Fibroblast of the aortic adventitia (primary cell): ENCODE data around the gene EPHA10. TPM values are rescaled to one million over a fixed set of nuclear protein-coding genes. Genes with fewer than 3 reads are reported as not detected.

Experiments
- DNase-seq: peaks from one replicate; pipeline ENCODE4 v3.0.0-alpha.2; 2010; ENCODE audit warnings: low read depth
- H3K4me3 ChIP-seq: 2 replicates; pipeline ENCODE4 v1.5.1; 2011; ENCODE audit warnings: low read depth, mild to moderate bottlenecking, control low read depth, low read length, moderate library complexity
- CTCF ChIP-seq: IDR thresholded peaks from 2 replicates; pipeline ENCODE4 v1.5.1; 2011; ENCODE audit warnings: mild to moderate bottlenecking, low read length, control low read depth, inconsistent platforms; ENCODE audit not compliant: insufficient read depth
- total RNA-seq: library from RNA; depleted of rRNA; stranded (reverse); fragments of >200 nt; gene quantifications from 2 replicates; pipeline ENCODE4 v1.2.3, GENCODE V29; 2012; ENCODE audit warnings: low replicate concordance

Gene EPHA10
- total RNA-seq, 1 donor, result not detected

- no peak for TF ChIP-seq CTCF
- no peak for DNase-seq
- no peak overlapping the region for H3K4me3 ChIP-seq
Measured at GRCh38 chr1:37755951-37756560, 8.9 kb downstream of the EPHA10 start.

GRCh38 chr1:37755290-37755689, 9.6 kb downstream of the EPHA10 start:
- no peak for DNase-seq
- no peak overlapping the region for H3K4me3 ChIP-seq
- TF ChIP-seq CTCF, result no peak

- no peak for DNase-seq
- no peak overlapping the region for H3K4me3 ChIP-seq
- TF ChIP-seq CTCF, result no peak
Measured at GRCh38 chr1:37753473-37754321, 11.2 kb downstream of the EPHA10 start.

- no peak overlapping the region for H3K4me3 ChIP-seq
- DNase-seq, result no peak
- TF ChIP-seq CTCF, result no peak
Measured at GRCh38 chr1:37752583-37753471, 12.1 kb downstream of the EPHA10 start.

GRCh38 chr1:37752213-37752582, 12.7 kb downstream of the EPHA10 start:
- no peak for DNase-seq
- TF ChIP-seq CTCF, result no peak

GRCh38 chr1:37748565-37748964, 16.4 kb downstream of the EPHA10 start:
- TF ChIP-seq CTCF, result no peak
- no peak for DNase-seq
- no peak overlapping the region for H3K4me3 ChIP-seq

More at GRCh38 chr1:37752213-37752582, 12.7 kb downstream of the EPHA10 start:
- no peak overlapping the region for H3K4me3 ChIP-seq
